ENCODE data around the gene ZNF431.

The ZNF431 gene

DNA sequence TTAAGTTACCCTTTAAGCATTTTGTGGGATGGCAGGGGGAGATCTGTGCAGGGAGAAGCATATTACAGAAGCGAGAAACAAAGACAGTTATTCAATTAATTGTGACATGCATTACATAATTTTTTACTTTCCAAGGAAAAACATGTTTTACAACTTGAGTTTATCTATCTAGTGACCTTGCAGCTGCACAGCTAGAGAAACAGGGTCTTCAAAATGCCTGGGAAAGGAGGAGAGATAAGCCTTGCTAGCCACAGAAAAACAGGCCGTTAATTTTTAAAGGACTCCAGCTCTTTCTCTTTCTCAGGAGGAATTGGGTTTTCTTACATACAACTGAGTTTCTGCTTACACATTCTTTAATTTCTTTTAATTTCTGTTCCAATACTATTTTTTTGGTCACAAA, 14.8 kb upstream of the ZNF431 start:
- H3K27me3 ChIP-seq: no peaks in the 10 kb centered on the region
- no peak for TF ChIP-seq CTCF (IDR thresholded peaks at IDR 0.05; ENCODE audit: low read depth, low read length)
- H3K4me3 ChIP-seq (ENCODE audit: low read depth, low read length): no peak overlapping the region
- no peaks in the 10 kb centered on the region for H3K9me3 ChIP-seq
- H3K4me1 ChIP-seq: no peaks in the 10 kb centered on the region
- H3K36me3 ChIP-seq: no peaks in the 10 kb centered on the region
- DNase-seq: no peak

- H3K27me3 ChIP-seq: no peaks in the 10 kb centered on the region
- no peak overlapping the region for H3K4me3 ChIP-seq (ENCODE audit: low read depth, low read length)
- H3K9me3 ChIP-seq: no peaks in the 10 kb centered on the region
- H3K4me1 ChIP-seq: no peaks in the 10 kb centered on the region
- no peaks in the 10 kb centered on the region for H3K36me3 ChIP-seq
- no peak for DNase-seq
- TF ChIP-seq CTCF (IDR thresholded peaks at IDR 0.05; ENCODE audit: low read depth, low read length): no peak
Observed at GRCh38 chr19:21127898-21128297, 13.9 kb upstream of the ZNF431 start.

GRCh38 chr19:21128901-21129698, 12.7 kb upstream of the ZNF431 start:
- no peak for TF ChIP-seq CTCF (IDR thresholded peaks at IDR 0.05; ENCODE audit: low read depth, low read length)
- no peak for DNase-seq

GRCh38 chr19:21130097-21130775, 11.6 kb upstream of the ZNF431 start:
- Histone ChIP-seq H3K4me3 (ENCODE audit: low read depth, low read length) (no peak overlapping the region), H3K27me3 (no peaks in the 10 kb centered on the region), H3K9me3 (no peaks in the 10 kb centered on the region), H3K4me1 (no peaks in the 10 kb centered on the region), H3K36me3 (no peaks in the 10 kb centered on the region)
- DNase-seq: no peak
- TF ChIP-seq CTCF (IDR thresholded peaks at IDR 0.05; ENCODE audit: low read depth, low read length): no peak

More at GRCh38 chr19:21128901-21129698, 12.7 kb upstream of the ZNF431 start:
- Histone ChIP-seq H3K27me3 (no peaks in the 10 kb centered on the region), H3K4me1 (no peaks in the 10 kb centered on the region), H3K36me3 (no peaks in the 10 kb centered on the region), H3K4me3 (ENCODE audit: low read depth, low read length) (no peak overlapping the region), H3K9me3 (no peaks in the 10 kb centered on the region)

- H3K27me3 ChIP-seq: no peaks in the 10 kb centered on the region
- no peaks in the 10 kb centered on the region for H3K4me1 ChIP-seq
- H3K36me3 ChIP-seq: no peaks in the 10 kb centered on the region
- no peak overlapping the region for H3K4me3 ChIP-seq (ENCODE audit: low read depth, low read length)
- no peak for TF ChIP-seq CTCF (IDR thresholded peaks at IDR 0.05; ENCODE audit: low read depth, low read length)
- DNase-seq: no peak
- no peaks in the 10 kb centered on the region for H3K9me3 ChIP-seq
Observed at GRCh38 chr19:21133633-21134032, 8.2 kb upstream of the ZNF431 start.

- no peak for DNase-seq
- no peaks in the 10 kb centered on the region for H3K9me3 ChIP-seq
- H3K36me3 ChIP-seq: no peaks in the 10 kb centered on the region
- no peak for TF ChIP-seq CTCF (IDR thresholded peaks at IDR 0.05; ENCODE audit: low read depth, low read length)
- H3K4me3 ChIP-seq (ENCODE audit: low read depth, low read length): no peak overlapping the region
- no peaks in the 10 kb centered on the region for H3K4me1 ChIP-seq
- no peaks in the 10 kb centered on the region for H3K27me3 ChIP-seq
Observed at GRCh38 chr19:21134934-21135366, 6.9 kb upstream of the ZNF431 start.

All from BE2C (cell line).